ENCODE measurements around the gene LMF1. TPM values are rescaled to one million over a fixed set of nuclear protein-coding genes. Genes with fewer than 3 reads are reported as not detected.

The LMF1 gene
- 10 to 100 TPM in 1 of 2 experiments, 1 to 10 TPM in 1; 9.5 to 12.2 TPM for total RNA-seq

- POLR2A ChIA-PET = interaction anchor here (0.6 kb wide), 1 partner anchor 972 kb away, joined by 3 read pairs; the partner anchor contains the start of gene MSRB1
- ATAC-seq = peak; percentile 93
- peaks cover 23% of the 10 kb centered on the region for H3K36me3 Mint-ChIP-seq (ENCODE audit: low read depth)
Measured at GRCh38 chr16:970766-971581, at the start of gene LMF1. Gene LMF1, minus strand, starts transcription at chr16:970984. Its CDS starts 4 bp downstream, at chr16:970980.

GRCh38 chr16:1020091-1020399, 49.3 kb upstream of the LMF1 start:
- Mint-ChIP-seq H3K36me3 (ENCODE audit: low read depth) (no peaks in the 10 kb centered on the region), H3K4me3 (no peak overlapping the region), H3K9me3 (ENCODE audit: low read depth) (no peaks in the 10 kb centered on the region), H3K4me1 (no peaks in the 10 kb centered on the region), H3K27me3 (no peaks in the 10 kb centered on the region), H3K27ac (no peak overlapping the region)
- intact Hi-C loops (cut with DNase I, micrococcal nuclease) = loop anchor here in 1 of 2 experiments (10.0 kb wide), 1 partner anchor 785 kb away; no protein-coding TSS in a partner anchor
- DNase-seq = no peak
- POLR2A ChIA-PET = interaction anchor here (0.5 kb wide), 1 partner anchor 171 kb away, joined by 3 read pairs; no protein-coding TSS in a partner anchor
- CTCF ChIA-PET = no interaction called here
- ATAC-seq = no peak

More at GRCh38 chr16:970766-971581, at the start of gene LMF1:
- H3K9me3 Mint-ChIP-seq (ENCODE audit: low read depth) = no peaks in the 10 kb centered on the region
- intact Hi-C loops (cut with DNase I, micrococcal nuclease) = loop anchor here in 1 of 2 experiments (1.0 to 5.0 kb wide), 14 partner anchors 10 to 641 kb away; partner anchors contain the start of genes AXIN1, CHTF18, CRAMP1 and IFT140
- peaks cover 15% of the 10 kb centered on the region for H3K4me1 Mint-ChIP-seq
- DNase-seq = peak; percentile 98
- peak within 1 kb of the TSS; percentile 78 for H3K27ac Mint-ChIP-seq
- H3K4me3 Mint-ChIP-seq = peak within 1 kb of the TSS; percentile 76
- CTCF ChIA-PET = no interaction called here
- no peaks in the 10 kb centered on the region for H3K27me3 Mint-ChIP-seq

- no peak overlapping the region for H3K4me3 Mint-ChIP-seq
- no peaks in the 10 kb centered on the region for H3K27me3 Mint-ChIP-seq
- H3K9me3 Mint-ChIP-seq (ENCODE audit: low read depth) = no peaks in the 10 kb centered on the region
- no peaks in the 10 kb centered on the region for H3K36me3 Mint-ChIP-seq (ENCODE audit: low read depth)
- no peaks in the 10 kb centered on the region for H3K4me1 Mint-ChIP-seq
- no peak overlapping the region for H3K27ac Mint-ChIP-seq
- DNase-seq (no peak), ATAC-seq (no peak)
- intact Hi-C loops (cut with DNase I, micrococcal nuclease) = loop anchor here in 1 of 2 experiments (10.0 kb wide), 1 partner anchor 785 kb away; no protein-coding TSS in a partner anchor
- CTCF ChIA-PET = no interaction called here
- POLR2A ChIA-PET = interaction anchor here (0.5 kb wide), 1 partner anchor 170 kb away, joined by 3 read pairs; no protein-coding TSS in a partner anchor
Measured at GRCh38 chr16:1019231-1020090, 48.7 kb upstream of the LMF1 start.

GRCh38 chr16:1018447-1019198, 47.8 kb upstream of the LMF1 start:
- CTCF ChIA-PET = interaction anchor here (1.1 kb wide), 1 partner anchor 37 kb away, joined by 3 read pairs; no protein-coding TSS in a partner anchor
- POLR2A ChIA-PET = no interaction called here
- no peak overlapping the region for H3K4me3 Mint-ChIP-seq
- no peaks in the 10 kb centered on the region for H3K4me1 Mint-ChIP-seq
- H3K27ac Mint-ChIP-seq = no peak overlapping the region
- no peaks in the 10 kb centered on the region for H3K9me3 Mint-ChIP-seq (ENCODE audit: low read depth)
- H3K27me3 Mint-ChIP-seq = no peaks in the 10 kb centered on the region
- no peaks in the 10 kb centered on the region for H3K36me3 Mint-ChIP-seq (ENCODE audit: low read depth)
- DNase-seq = no peak
- intact Hi-C loops (cut with DNase I, micrococcal nuclease) = no loop called here
- ATAC-seq = no peak

GRCh38 chr16:1014771-1015495, 44.1 kb upstream of the LMF1 start:
- CTCF ChIA-PET = no interaction called here
- DNase-seq = no peak
- POLR2A ChIA-PET = no interaction called here
- H3K27ac Mint-ChIP-seq = no peak overlapping the region
- no peaks in the 10 kb centered on the region for H3K4me1 Mint-ChIP-seq
- no peaks in the 10 kb centered on the region for H3K36me3 Mint-ChIP-seq (ENCODE audit: low read depth)
- ATAC-seq = no peak
- no peak overlapping the region for H3K4me3 Mint-ChIP-seq
- H3K27me3 Mint-ChIP-seq = peaks cover 2% of the 10 kb centered on the region
- no peaks in the 10 kb centered on the region for H3K9me3 Mint-ChIP-seq (ENCODE audit: low read depth)
- intact Hi-C loops (cut with DNase I, micrococcal nuclease) = no loop called here

- no peaks in the 10 kb centered on the region for H3K9me3 Mint-ChIP-seq (ENCODE audit: low read depth)
- peaks cover 2% of the 10 kb centered on the region for H3K27me3 Mint-ChIP-seq
- ChIA-PET CTCF (no interaction called here), POLR2A (no interaction called here)
- ATAC-seq = no peak
- H3K4me1 Mint-ChIP-seq = no peaks in the 10 kb centered on the region
- H3K27ac Mint-ChIP-seq = no peak overlapping the region
- no peaks in the 10 kb centered on the region for H3K36me3 Mint-ChIP-seq (ENCODE audit: low read depth)
- no peak for DNase-seq
- no peak overlapping the region for H3K4me3 Mint-ChIP-seq
- intact Hi-C loops (cut with DNase I, micrococcal nuclease) = no loop called here
Measured at GRCh38 chr16:1014221-1014620, 43.4 kb upstream of the LMF1 start.

- DNase-seq = no peak
- Mint-ChIP-seq H3K36me3 (ENCODE audit: low read depth) (no peaks in the 10 kb centered on the region), H3K27ac (no peak overlapping the region), H3K27me3 (peaks cover 2% of the 10 kb centered on the region), H3K4me3 (no peak overlapping the region), H3K4me1 (no peaks in the 10 kb centered on the region), H3K9me3 (ENCODE audit: low read depth) (no peaks in the 10 kb centered on the region)
- ATAC-seq = no peak
- ChIA-PET POLR2A (no interaction called here), CTCF (no interaction called here)
- intact Hi-C loops (cut with DNase I, micrococcal nuclease) = no loop called here
Measured at GRCh38 chr16:1013593-1013900, 42.8 kb upstream of the LMF1 start.

- ChIA-PET CTCF (no interaction called here), POLR2A (no interaction called here)
- Mint-ChIP-seq H3K4me3 (no peak overlapping the region), H3K4me1 (no peaks in the 10 kb centered on the region), H3K9me3 (ENCODE audit: low read depth) (no peaks in the 10 kb centered on the region), H3K27ac (no peak overlapping the region), H3K27me3 (peaks cover 2% of the 10 kb centered on the region), H3K36me3 (ENCODE audit: low read depth) (no peaks in the 10 kb centered on the region)
- intact Hi-C loops (cut with DNase I, micrococcal nuclease) = no loop called here
- DNase-seq (no peak), ATAC-seq (no peak)
Measured at GRCh38 chr16:1012722-1013592, 42.2 kb upstream of the LMF1 start.

GRCh38 chr16:1012135-1012534, 41.4 kb upstream of the LMF1 start:
- Mint-ChIP-seq H3K36me3 (ENCODE audit: low read depth) (no peaks in the 10 kb centered on the region), H3K4me3 (no peak overlapping the region), H3K9me3 (ENCODE audit: low read depth) (no peaks in the 10 kb centered on the region), H3K4me1 (no peaks in the 10 kb centered on the region), H3K27me3 (peaks cover 2% of the 10 kb centered on the region), H3K27ac (no peak overlapping the region)
- no peak for ATAC-seq
- intact Hi-C loops (cut with DNase I, micrococcal nuclease) = no loop called here
- no peak for DNase-seq
- ChIA-PET CTCF (no interaction called here), POLR2A (no interaction called here)

- ChIA-PET POLR2A (no interaction called here), CTCF (no interaction called here)
- DNase-seq (no peak), ATAC-seq (no peak)
- H3K27me3 Mint-ChIP-seq = peaks cover 2% of the 10 kb centered on the region
- no peaks in the 10 kb centered on the region for H3K36me3 Mint-ChIP-seq (ENCODE audit: low read depth)
- H3K9me3 Mint-ChIP-seq (ENCODE audit: low read depth) = no peaks in the 10 kb centered on the region
- H3K4me3 Mint-ChIP-seq = no peak overlapping the region
- intact Hi-C loops (cut with DNase I, micrococcal nuclease) = no loop called here
- no peaks in the 10 kb centered on the region for H3K4me1 Mint-ChIP-seq
- no peak overlapping the region for H3K27ac Mint-ChIP-seq
Measured at GRCh38 chr16:1011316-1012082, 40.7 kb upstream of the LMF1 start.
